Stimulated activated CD4-positive, alpha-beta T cell treated with anti-CD3 and anti-CD28 coated beads, TNF-alpha, amount 100 ng/mL, for 1 hour (primary cell): Measurements from ENCODE around the gene USF1.
"Not testable (repeated sequence)": the region's sequence is repeated elsewhere in the genome, so short reads cannot be mapped to it uniquely, and the experiment has no call there.

Experiments
- DNase-seq, 3 donors: peaks; one replicate each; pipeline ENCODE4 v3.0.0-alpha.2; 2020; ENCODE audit warnings: low read depth in 3 of 3, low spot score in 1 of 3

Gene USF1

DNA sequence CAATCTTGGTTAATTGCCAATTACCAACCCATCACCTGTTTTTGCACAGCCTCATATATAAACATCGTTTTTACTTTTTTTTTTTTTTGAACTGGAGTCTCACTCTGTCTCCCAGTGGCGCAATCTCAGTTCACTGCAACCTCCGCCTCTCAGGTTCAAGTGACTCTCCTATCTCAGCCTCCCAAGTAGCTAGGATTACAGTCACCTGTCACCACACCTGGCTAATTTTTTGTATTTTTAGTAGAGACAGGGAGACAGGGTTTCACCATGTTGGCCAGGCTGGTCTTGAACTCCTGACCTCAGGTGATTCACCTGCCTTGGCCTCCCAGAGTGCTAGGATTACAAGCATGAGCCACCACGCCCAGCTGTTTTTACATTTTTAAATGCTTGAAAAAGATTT, 53.7 kb downstream of the USF1 start:
- DNase-seq = not testable (repeated sequence)
